ENCODE measurements around the gene THRB. TPM values are rescaled to one million over a fixed set of nuclear protein-coding genes. Genes with fewer than 3 reads are reported as not detected.

The THRB gene
- total RNA-seq, 1 donor from 2014 or later, result 0.56 TPM

- no peaks in the 10 kb centered on the region for H3K27me3 Mint-ChIP-seq (ENCODE audit: unreplicated experiment)
- no peaks in the 10 kb centered on the region for H3K9me3 Mint-ChIP-seq (ENCODE audit: unreplicated experiment)
- no peak overlapping the region for H3K27ac Mint-ChIP-seq (ENCODE audit: unreplicated experiment)
- H3K4me3 Mint-ChIP-seq (ENCODE audit: unreplicated experiment), result no peak overlapping the region
- H3K36me3 Mint-ChIP-seq (ENCODE audit: unreplicated experiment), result no peaks in the 10 kb centered on the region
- no peaks in the 10 kb centered on the region for H3K4me1 Mint-ChIP-seq (ENCODE audit: low read depth, unreplicated experiment)
- TF ChIP-seq CTCF (IDR thresholded peaks at IDR 0.05; ENCODE audit: partially characterized antibody, unreplicated experiment), result no peak
- DNase-seq, result no peak
Measured at GRCh38 chr3:24389108-24390090, 105.3 kb downstream of the THRB start.

- no peak for DNase-seq
- Mint-ChIP-seq H3K27ac (ENCODE audit: unreplicated experiment) (no peak overlapping the region), H3K4me3 (ENCODE audit: unreplicated experiment) (no peak overlapping the region), H3K27me3 (ENCODE audit: unreplicated experiment) (no peaks in the 10 kb centered on the region), H3K9me3 (ENCODE audit: unreplicated experiment) (no peaks in the 10 kb centered on the region), H3K36me3 (ENCODE audit: unreplicated experiment) (no peaks in the 10 kb centered on the region), H3K4me1 (ENCODE audit: low read depth, unreplicated experiment) (no peaks in the 10 kb centered on the region)
- no peak for TF ChIP-seq CTCF (IDR thresholded peaks at IDR 0.05; ENCODE audit: partially characterized antibody, unreplicated experiment)
Measured at GRCh38 chr3:24388611-24389010, 106.0 kb downstream of the THRB start.

- H3K36me3 Mint-ChIP-seq (ENCODE audit: unreplicated experiment), result no peaks in the 10 kb centered on the region
- H3K27me3 Mint-ChIP-seq (ENCODE audit: unreplicated experiment), result no peaks in the 10 kb centered on the region
- H3K4me3 Mint-ChIP-seq (ENCODE audit: unreplicated experiment), result no peak overlapping the region
- H3K9me3 Mint-ChIP-seq (ENCODE audit: unreplicated experiment), result no peaks in the 10 kb centered on the region
- H3K4me1 Mint-ChIP-seq (ENCODE audit: low read depth, unreplicated experiment), result no peaks in the 10 kb centered on the region
- no peak for TF ChIP-seq CTCF (IDR thresholded peaks at IDR 0.05; ENCODE audit: partially characterized antibody, unreplicated experiment)
- no peak overlapping the region for H3K27ac Mint-ChIP-seq (ENCODE audit: unreplicated experiment)
- DNase-seq, result no peak
Measured at GRCh38 chr3:24388159-24388558, 106.5 kb downstream of the THRB start.

DNA sequence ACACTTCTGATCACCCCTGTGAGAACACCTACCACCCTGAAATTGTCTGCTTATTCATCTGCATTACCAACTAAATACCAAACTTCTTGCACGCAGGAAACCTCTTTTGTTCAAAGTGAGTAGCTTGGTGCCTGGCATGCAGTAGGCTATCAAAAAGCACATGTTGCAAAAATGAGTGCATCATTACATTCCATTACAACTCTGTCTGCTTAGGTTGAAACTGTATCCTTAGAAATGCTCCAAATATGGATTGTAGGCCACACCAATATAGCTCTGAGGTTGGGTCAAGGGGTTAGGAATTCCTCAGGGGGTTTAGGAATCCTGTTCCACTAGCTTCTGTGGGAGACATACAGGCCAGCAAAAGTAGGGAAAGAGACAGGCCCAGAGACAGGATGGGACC is 107.2 kb downstream of the THRB start:
- H3K27me3 Mint-ChIP-seq (ENCODE audit: unreplicated experiment), result no peaks in the 10 kb centered on the region
- no peaks in the 10 kb centered on the region for H3K4me1 Mint-ChIP-seq (ENCODE audit: low read depth, unreplicated experiment)
- no peak for TF ChIP-seq CTCF (IDR thresholded peaks at IDR 0.05; ENCODE audit: partially characterized antibody, unreplicated experiment)

DNA sequence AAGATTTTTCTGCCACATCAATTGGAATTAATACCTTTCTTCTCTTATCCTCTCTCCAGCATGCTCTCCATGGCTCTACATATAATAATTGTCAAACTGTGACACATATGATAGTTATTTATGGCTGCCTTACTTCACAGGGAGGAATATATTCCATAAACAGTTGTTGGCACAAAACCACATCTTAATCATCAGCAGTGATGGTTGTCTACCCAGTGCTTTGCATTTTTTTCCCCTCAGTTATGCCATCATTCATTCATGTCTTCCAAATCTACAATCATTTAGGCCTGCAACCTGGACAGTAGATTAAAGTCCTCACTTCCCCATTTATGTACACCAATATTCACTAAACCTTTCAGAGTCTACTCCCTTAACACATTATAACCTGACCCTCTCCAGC is 107.7 kb downstream of the THRB start:
- no peak overlapping the region for H3K27ac Mint-ChIP-seq (ENCODE audit: unreplicated experiment)
- H3K36me3 Mint-ChIP-seq (ENCODE audit: unreplicated experiment), result no peaks in the 10 kb centered on the region
- H3K4me3 Mint-ChIP-seq (ENCODE audit: unreplicated experiment), result no peak overlapping the region
- H3K9me3 Mint-ChIP-seq (ENCODE audit: unreplicated experiment), result no peaks in the 10 kb centered on the region
- H3K4me1 Mint-ChIP-seq (ENCODE audit: low read depth, unreplicated experiment), result no peaks in the 10 kb centered on the region
- no peaks in the 10 kb centered on the region for H3K27me3 Mint-ChIP-seq (ENCODE audit: unreplicated experiment)
- TF ChIP-seq CTCF (IDR thresholded peaks at IDR 0.05; ENCODE audit: partially characterized antibody, unreplicated experiment), result no peak
- no peak for DNase-seq

More for the DNA sequence above, 107.2 kb downstream of the THRB start:
- Mint-ChIP-seq H3K36me3 (ENCODE audit: unreplicated experiment) (no peaks in the 10 kb centered on the region), H3K4me3 (ENCODE audit: unreplicated experiment) (no peak overlapping the region), H3K27ac (ENCODE audit: unreplicated experiment) (no peak overlapping the region), H3K9me3 (ENCODE audit: unreplicated experiment) (no peaks in the 10 kb centered on the region)
- DNase-seq, result no peak

Data from glutamatergic neuron (in vitro differentiated cells).